GM12878 (cell line): ENCODE results near the gene TGFB1I1. TPM values are rescaled to one million over a fixed set of nuclear protein-coding genes. Genes with fewer than 3 reads are reported as not detected.
A peak's percentile ranks its signal among the peaks of the same experiment; 100 is the strongest.

Experiments used
- ATAC-seq: fragments of 200-7000 bp; cut with Tn5 transposase; 3 replicates; pipeline ENCODE4 v1.9.1; 2020; ENCODE audit warnings: mild to moderate bottlenecking, moderate library complexity
- BruUV-seq: library from RNA; stranded (reverse); fragments of 400-500 nt; replicated peaks from 2 replicates; lab custom pipeline; 2021; lab: Mats Ljungman, UMichigan
- CTCF ChIA-PET: fragments of 300-600 bp; sonication (Branson Sonifier 250); formaldehyde crosslinking; extraction: SDS; loops from one replicate; lab custom pipeline; 2021; ENCODE audit warnings: inconsistent platforms; lab: Yijun Ruan, JAX
- POLR2A ChIA-PET: fragments of 350-600 bp; formaldehyde crosslinking; extraction: SDS; loops from one replicate; lab custom pipeline; 2021; ENCODE audit warnings: inconsistent platforms; lab: Charles Lee
- RAD21 ChIA-PET: fragments of 300-600 bp; sonication (Branson Sonifier 250); formaldehyde crosslinking; loops from one replicate; lab custom pipeline; 2023; ENCODE audit warnings: antibody characterized with exemption; ENCODE audit not compliant: unreplicated experiment; lab: Charles Lee
- SMC1A ChIA-PET: fragments of 300-600 bp; sonication (Branson Sonifier 250); formaldehyde crosslinking; loops from one replicate; lab custom pipeline; 2023; ENCODE audit not compliant: unreplicated experiment, uncharacterized antibody; lab: Charles Lee
- DNase-seq: peaks from one replicate; pipeline ENCODE4 v3.0.0-alpha.2; 2011; ENCODE audit warnings: low read depth, low spot score
- FAIRE-seq: peaks from 3 replicates; lab custom pipeline; 2011; peaks lifted over from hg19 to GRCh38; lab: Jason Lieb, UNC
- H2AFZ ChIP-seq: 2 replicates; pipeline ENCODE4 v1.6.0; 2011; ENCODE audit warnings: low read depth, low read length, control low read depth; ENCODE audit not compliant: control insufficient read depth
- H3K27ac ChIP-seq: 2 replicates; pipeline ENCODE4 v1.5.1; 2011; ENCODE audit warnings: control low read depth; ENCODE audit not compliant: control insufficient read depth, insufficient read depth
- H3K27me3 ChIP-seq, 2 experiments: replicated peaks in 1 of 2; 2 replicates each; pipeline versions ENCODE4 v1.6.0 to v1.6.1; 2011; ENCODE audit warnings: low read length in 1 of 2; ENCODE audit not compliant: control insufficient read depth in 2 of 2, insufficient read depth in 2 of 2
- H3K36me3 ChIP-seq, 2 experiments: 2 replicates each; pipeline ENCODE4 v1.5.1; 2011; ENCODE audit warnings: low read length in 1 of 2; ENCODE audit not compliant: control insufficient read depth in 2 of 2, insufficient read depth in 2 of 2
- H3K4me1 ChIP-seq: 2 replicates; pipeline ENCODE4 v1.6.1; 2011; ENCODE audit warnings: mild to moderate bottlenecking, low read length, moderate library complexity, mixed read lengths; ENCODE audit not compliant: control insufficient read depth, insufficient read depth
- H3K4me2 ChIP-seq: 2 replicates; pipeline ENCODE4 v1.6.0; 2011; ENCODE audit warnings: control low read depth; ENCODE audit not compliant: control insufficient read depth, insufficient read depth
- H3K4me3 ChIP-seq: fragments of 200-600 bp; sonication (generic); 2 replicates; pipeline ENCODE4 v1.5.1; 2016
- H3K79me2 ChIP-seq: 2 replicates; pipeline ENCODE4 v1.6.0; 2011; ENCODE audit warnings: low read length; ENCODE audit not compliant: control insufficient read depth, insufficient read depth
- H3K9ac ChIP-seq: 2 replicates; pipeline ENCODE4 v1.8.0; 2011; ENCODE audit warnings: low read length, control low read depth, mixed read lengths; ENCODE audit not compliant: control insufficient read depth, insufficient read depth
- H3K9me3 ChIP-seq: replicated peaks from 3 replicates; pipeline ENCODE4 v1.5.1; 2011; ENCODE audit warnings: mild to moderate bottlenecking, low read length; ENCODE audit not compliant: control insufficient read depth, insufficient read depth
- H4K20me1 ChIP-seq: 2 replicates; pipeline ENCODE4 v1.6.0; 2011; ENCODE audit not compliant: control insufficient read depth, insufficient read depth
- CHD1 ChIP-seq: IDR thresholded peaks from 2 replicates; pipeline ENCODE4 v1.6.1; 2012; ENCODE audit warnings: low read depth, low read length, improper control_type of control experiment
- KDM1A ChIP-seq: fragments of 200-600 bp; sonication (generic); IDR thresholded peaks from 2 replicates; pipeline ENCODE4 v1.6.1; 2016; ENCODE audit warnings: borderline replicate concordance
- POLR2A ChIP-seq: IDR thresholded peaks from 2 replicates; pipeline ENCODE4 v1.6.1; 2011; ENCODE audit warnings: low read depth, mild to moderate bottlenecking, low read length
- STAT3 ChIP-seq: IDR thresholded peaks from 2 replicates; pipeline ENCODE4 v1.6.1; 2011; ENCODE audit warnings: low read depth, low read length, improper control_type of control experiment
- WGBS: methylation state at CpG from one replicate; pipeline ENCODE4 v1.1.6; 2016; ENCODE audit warnings: low lambda C conversion rate; ENCODE audit not compliant: insufficient replicate concordance, insufficient coverage; ENCODE audit errors: missing lambda C conversion rate; 5-methylcytosine and 5-hydroxymethylcytosine counted together
- in situ Hi-C: fragments of 300-500 bp; cut with MboI; formaldehyde crosslinking; loops from 9 replicates; pipeline ENCODE4 v1.14.3; 2018; ENCODE audit warnings: mixed read lengths
- intact Hi-C: fragments of 100-400 bp; cut with micrococcal nuclease; formaldehyde crosslinking; loops from one replicate; pipeline ENCODE4 v1.14.2; 2022; ENCODE audit not compliant: unreplicated experiment
- polyA plus RNA-seq, 11 experiments: library from polyadenylated mRNA; depleted of rRNA in 4 of 11; unstranded in 6 of 11; stranded (reverse) in 5 of 11; fragments of >200 nt; fragmentation: Nextera tagmentation in 4 of 11; fragmentation: Illumina TruSeq in 1 of 11; extraction: Ambion mirVana in 4 of 11; extraction: Trizol in 1 of 11; gene quantifications; 1 replicate in 1 of 11; 2 replicates in 10 of 11; pipeline versions ENCODE4 v1.2.1 to v1.2.3, GENCODE V29; 2011 to 2016; ENCODE audit warnings: inconsistent platforms in 2 of 11, missing spikeins in 2 of 11, low read depth in 1 of 11
- total RNA-seq, 4 experiments: library from RNA; depleted of rRNA in 3 of 4; stranded (reverse); fragments of >200 nt in 3 of 4; fragmentation: Illumina TruSeq in 1 of 4; extraction: Trizol in 1 of 4; gene quantifications; 2 replicates each; pipeline versions ENCODE4 v1.2.1 to v1.2.3, GENCODE V29; 2013 to 2021
- TF ChIP-seq, protein P1 (sequence below): fragments of 450-650 bp; IDR thresholded peaks from 2 replicates; pipeline ENCODE4 v1.6.1; 2016; ENCODE audit warnings: mild to moderate bottlenecking, moderate library complexity, borderline replicate concordance
- TF ChIP-seq, protein P2 (sequence below): fragments of 450-650 bp; IDR thresholded peaks from 2 replicates; pipeline ENCODE4 v1.6.1; 2017; ENCODE audit warnings: borderline replicate concordance
- TF ChIP-seq, protein P3 (sequence below): fragments of 450-650 bp; IDR thresholded peaks from 2 replicates; pipeline ENCODE4 v1.6.1; 2014; ENCODE audit warnings: mild to moderate bottlenecking
- TF ChIP-seq, protein P4 (sequence below): fragments of 450-650 bp; IDR thresholded peaks from 2 replicates; pipeline ENCODE4 v1.6.1; 2017; ENCODE audit warnings: mild to moderate bottlenecking, moderate library complexity

Gene TGFB1I1
- total and polyA plus RNA-seq, 10 of the 15 experiments (the other 5 are each of a cell fraction or from before 2014, with no cell fraction given): 0.13 to 2.3 (median 0.41) TPM; not detected in 2

DNA sequence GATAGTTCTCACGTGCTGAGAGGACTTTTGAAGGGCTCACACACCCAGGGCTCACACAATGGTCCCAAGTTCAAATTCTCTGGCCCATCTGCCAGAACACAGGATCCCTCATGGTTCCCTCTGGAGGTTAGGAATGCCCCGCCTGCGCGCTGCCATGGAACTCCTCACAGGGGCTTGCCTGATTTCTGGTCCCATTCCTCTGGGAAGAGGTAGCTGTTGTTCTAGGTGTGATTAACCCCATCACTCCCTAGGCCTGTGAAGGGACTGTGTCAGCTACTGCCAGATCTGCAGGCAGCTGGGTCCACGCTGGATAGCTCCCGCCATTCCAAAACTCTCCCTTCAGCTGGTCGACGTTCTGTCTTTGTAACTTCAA is 15.0 kb upstream of the TGFB1I1 start:
- Histone ChIP-seq H3K9ac (0 out of 2 replicates have a peak overlapping the region, but pooled peaks have one; percentile 17), H3K79me2 (peaks cover 46% of the 10 kb centered on the region), H3K4me3 (peak overlapping the region; percentile 87), H3K36me3 (peaks cover 0 to 3% of the 10 kb centered on the region in 2 experiments; a peak in 2 of 4 replicates), H3K4me1 (peaks cover 16% of the 10 kb centered on the region), H4K20me1 (peaks cover 7% of the 10 kb centered on the region; the same call in 1 of the 2 replicates), H3K9me3 (no peaks in the 10 kb centered on the region), H3K4me2 (peak overlapping the region; percentile 97), H3K27ac (no peak overlapping the region), H2AFZ (no peak overlapping the region), H3K27me3 (no peaks in the 10 kb centered on the region)
- intact Hi-C loops: loop anchor here (5.0 kb wide), 1 partner anchor 50 kb away; the partner anchor contains the start of gene RUSF1
- ChIA-PET POLR2A (interaction anchor here (1.6 to 4.0 kb wide), 2 partner anchors 277 to 416 kb away, joined by 4 to 20 read pairs; partner anchors contain the start of genes FUS and ZNF267), CTCF (interaction anchor here (1.1 to 7.0 kb wide), 10 partner anchors 13 to 420 kb away, joined by 3 to 71 read pairs (median 8); partner anchors contain the start of genes ZNF267 and ZNF843), RAD21 (interaction anchor here (0.7 to 4.0 kb wide), 5 partner anchors 14 to 412 kb away, joined by 3 to 21 read pairs (median 4); partner anchors contain the start of gene ZNF843), SMC1A (interaction anchor here (0.6 to 2.1 kb wide), 7 partner anchors 17 to 612 kb away, joined by 3 to 14 read pairs (median 3); no protein-coding TSS in a partner anchor)
- FAIRE-seq: no peak
- 91% methylated on average over 8 of the region's 8 CpGs for WGBS
- ATAC-seq: no peak
- TF ChIP-seq, protein P1, sequence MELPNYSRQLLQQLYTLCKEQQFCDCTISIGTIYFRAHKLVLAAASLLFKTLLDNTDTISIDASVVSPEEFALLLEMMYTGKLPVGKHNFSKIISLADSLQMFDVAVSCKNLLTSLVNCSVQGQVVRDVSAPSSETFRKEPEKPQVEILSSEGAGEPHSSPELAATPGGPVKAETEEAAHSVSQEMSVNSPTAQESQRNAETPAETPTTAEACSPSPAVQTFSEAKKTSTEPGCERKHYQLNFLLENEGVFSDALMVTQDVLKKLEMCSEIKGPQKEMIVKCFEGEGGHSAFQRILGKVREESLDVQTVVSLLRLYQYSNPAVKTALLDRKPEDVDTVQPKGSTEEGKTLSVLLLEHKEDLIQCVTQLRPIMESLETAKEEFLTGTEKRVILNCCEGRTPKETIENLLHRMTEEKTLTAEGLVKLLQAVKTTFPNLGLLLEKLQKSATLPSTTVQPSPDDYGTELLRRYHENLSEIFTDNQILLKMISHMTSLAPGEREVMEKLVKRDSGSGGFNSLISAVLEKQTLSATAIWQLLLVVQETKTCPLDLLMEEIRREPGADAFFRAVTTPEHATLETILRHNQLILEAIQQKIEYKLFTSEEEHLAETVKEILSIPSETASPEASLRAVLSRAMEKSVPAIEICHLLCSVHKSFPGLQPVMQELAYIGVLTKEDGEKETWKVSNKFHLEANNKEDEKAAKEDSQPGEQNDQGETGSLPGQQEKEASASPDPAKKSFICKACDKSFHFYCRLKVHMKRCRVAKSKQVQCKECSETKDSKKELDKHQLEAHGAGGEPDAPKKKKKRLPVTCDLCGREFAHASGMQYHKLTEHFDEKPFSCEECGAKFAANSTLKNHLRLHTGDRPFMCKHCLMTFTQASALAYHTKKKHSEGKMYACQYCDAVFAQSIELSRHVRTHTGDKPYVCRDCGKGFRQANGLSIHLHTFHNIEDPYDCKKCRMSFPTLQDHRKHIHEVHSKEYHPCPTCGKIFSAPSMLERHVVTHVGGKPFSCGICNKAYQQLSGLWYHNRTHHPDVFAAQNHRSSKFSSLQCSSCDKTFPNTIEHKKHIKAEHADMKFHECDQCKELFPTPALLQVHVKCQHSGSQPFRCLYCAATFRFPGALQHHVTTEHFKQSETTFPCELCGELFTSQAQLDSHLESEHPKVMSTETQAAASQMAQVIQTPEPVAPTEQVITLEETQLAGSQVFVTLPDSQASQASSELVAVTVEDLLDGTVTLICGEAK: no peak
- TF ChIP-seq POLR2A (no peak), STAT3 (no peak), CHD1 (no peak), KDM1A (no peak)
- TF ChIP-seq, protein P2, sequence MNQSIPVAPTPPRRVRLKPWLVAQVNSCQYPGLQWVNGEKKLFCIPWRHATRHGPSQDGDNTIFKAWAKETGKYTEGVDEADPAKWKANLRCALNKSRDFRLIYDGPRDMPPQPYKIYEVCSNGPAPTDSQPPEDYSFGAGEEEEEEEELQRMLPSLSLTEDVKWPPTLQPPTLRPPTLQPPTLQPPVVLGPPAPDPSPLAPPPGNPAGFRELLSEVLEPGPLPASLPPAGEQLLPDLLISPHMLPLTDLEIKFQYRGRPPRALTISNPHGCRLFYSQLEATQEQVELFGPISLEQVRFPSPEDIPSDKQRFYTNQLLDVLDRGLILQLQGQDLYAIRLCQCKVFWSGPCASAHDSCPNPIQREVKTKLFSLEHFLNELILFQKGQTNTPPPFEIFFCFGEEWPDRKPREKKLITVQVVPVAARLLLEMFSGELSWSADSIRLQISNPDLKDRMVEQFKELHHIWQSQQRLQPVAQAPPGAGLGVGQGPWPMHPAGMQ: no peak
- TF ChIP-seq, protein P3, sequence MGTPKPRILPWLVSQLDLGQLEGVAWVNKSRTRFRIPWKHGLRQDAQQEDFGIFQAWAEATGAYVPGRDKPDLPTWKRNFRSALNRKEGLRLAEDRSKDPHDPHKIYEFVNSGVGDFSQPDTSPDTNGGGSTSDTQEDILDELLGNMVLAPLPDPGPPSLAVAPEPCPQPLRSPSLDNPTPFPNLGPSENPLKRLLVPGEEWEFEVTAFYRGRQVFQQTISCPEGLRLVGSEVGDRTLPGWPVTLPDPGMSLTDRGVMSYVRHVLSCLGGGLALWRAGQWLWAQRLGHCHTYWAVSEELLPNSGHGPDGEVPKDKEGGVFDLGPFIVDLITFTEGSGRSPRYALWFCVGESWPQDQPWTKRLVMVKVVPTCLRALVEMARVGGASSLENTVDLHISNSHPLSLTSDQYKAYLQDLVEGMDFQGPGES: no peak
- TF ChIP-seq, protein P4, sequence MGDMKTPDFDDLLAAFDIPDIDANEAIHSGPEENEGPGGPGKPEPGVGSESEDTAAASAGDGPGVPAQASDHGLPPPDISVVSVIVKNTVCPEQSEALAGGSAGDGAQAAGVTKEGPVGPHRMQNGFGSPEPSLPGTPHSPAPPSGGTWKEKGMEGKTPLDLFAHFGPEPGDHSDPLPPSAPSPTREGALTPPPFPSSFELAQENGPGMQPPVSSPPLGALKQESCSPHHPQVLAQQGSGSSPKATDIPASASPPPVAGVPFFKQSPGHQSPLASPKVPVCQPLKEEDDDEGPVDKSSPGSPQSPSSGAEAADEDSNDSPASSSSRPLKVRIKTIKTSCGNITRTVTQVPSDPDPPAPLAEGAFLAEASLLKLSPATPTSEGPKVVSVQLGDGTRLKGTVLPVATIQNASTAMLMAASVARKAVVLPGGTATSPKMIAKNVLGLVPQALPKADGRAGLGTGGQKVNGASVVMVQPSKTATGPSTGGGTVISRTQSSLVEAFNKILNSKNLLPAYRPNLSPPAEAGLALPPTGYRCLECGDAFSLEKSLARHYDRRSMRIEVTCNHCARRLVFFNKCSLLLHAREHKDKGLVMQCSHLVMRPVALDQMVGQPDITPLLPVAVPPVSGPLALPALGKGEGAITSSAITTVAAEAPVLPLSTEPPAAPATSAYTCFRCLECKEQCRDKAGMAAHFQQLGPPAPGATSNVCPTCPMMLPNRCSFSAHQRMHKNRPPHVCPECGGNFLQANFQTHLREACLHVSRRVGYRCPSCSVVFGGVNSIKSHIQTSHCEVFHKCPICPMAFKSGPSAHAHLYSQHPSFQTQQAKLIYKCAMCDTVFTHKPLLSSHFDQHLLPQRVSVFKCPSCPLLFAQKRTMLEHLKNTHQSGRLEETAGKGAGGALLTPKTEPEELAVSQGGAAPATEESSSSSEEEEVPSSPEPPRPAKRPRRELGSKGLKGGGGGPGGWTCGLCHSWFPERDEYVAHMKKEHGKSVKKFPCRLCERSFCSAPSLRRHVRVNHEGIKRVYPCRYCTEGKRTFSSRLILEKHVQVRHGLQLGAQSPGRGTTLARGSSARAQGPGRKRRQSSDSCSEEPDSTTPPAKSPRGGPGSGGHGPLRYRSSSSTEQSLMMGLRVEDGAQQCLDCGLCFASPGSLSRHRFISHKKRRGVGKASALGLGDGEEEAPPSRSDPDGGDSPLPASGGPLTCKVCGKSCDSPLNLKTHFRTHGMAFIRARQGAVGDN: no peak
- DNase-seq: no peak
- in situ Hi-C loops: loop anchor here (5.0 kb wide), 2 partner anchors 240 to 410 kb away; no protein-coding TSS in a partner anchor
- no TSS peak for BruUV-seq
